IMR-90 (cell line): ENCODE data around the gene SHISA4. TPM values are rescaled to one million over a fixed set of nuclear protein-coding genes. Genes with fewer than 3 reads are reported as not detected.

Source experiments
- CEBPB ChIP-seq: IDR thresholded peaks from 2 replicates; pipeline ENCODE4 v1.6.1; 2012; ENCODE audit warnings: low read depth, low read length, improper control_type of control experiment
- FOS ChIP-seq: fragments of 150-350 bp; IDR thresholded peaks from 2 replicates; pipeline ENCODE4 v1.6.1; 2016; ENCODE audit warnings: low read depth, low read length
- MAFK ChIP-seq: IDR thresholded peaks from 2 replicates; pipeline ENCODE4 v1.6.1; 2012; ENCODE audit warnings: low read depth, low read length, improper control_type of control experiment
- RAD21 ChIP-seq: IDR thresholded peaks from 2 replicates; pipeline ENCODE4 v1.6.1; 2012; ENCODE audit warnings: low read length, improper control_type of control experiment
- SMC3 ChIP-seq: fragments of 150-350 bp; IDR thresholded peaks from 2 replicates; pipeline ENCODE4 v1.6.1; 2016; ENCODE audit warnings: low read depth, mild to moderate bottlenecking, antibody characterized with exemption, low read length, moderate library complexity
- polyA plus RNA-seq, 3 experiments: library from polyadenylated mRNA; depleted of rRNA; stranded (reverse); fragments of >200 nt; gene quantifications; 2 replicates each; pipeline ENCODE4 v1.2.3, GENCODE V29; 2012; ENCODE audit warnings: low replicate concordance in 1 of 3
- total RNA-seq: library from RNA; depleted of rRNA; stranded (reverse); fragments of >200 nt; gene quantifications from 2 replicates; pipeline ENCODE4 v1.2.3, GENCODE V29; 2012

The SHISA4 gene
- total and polyA plus RNA-seq, 2 of the 4 experiments (the other 2 are of a cell fraction), result 10.0 to 34.8 TPM

DNA sequence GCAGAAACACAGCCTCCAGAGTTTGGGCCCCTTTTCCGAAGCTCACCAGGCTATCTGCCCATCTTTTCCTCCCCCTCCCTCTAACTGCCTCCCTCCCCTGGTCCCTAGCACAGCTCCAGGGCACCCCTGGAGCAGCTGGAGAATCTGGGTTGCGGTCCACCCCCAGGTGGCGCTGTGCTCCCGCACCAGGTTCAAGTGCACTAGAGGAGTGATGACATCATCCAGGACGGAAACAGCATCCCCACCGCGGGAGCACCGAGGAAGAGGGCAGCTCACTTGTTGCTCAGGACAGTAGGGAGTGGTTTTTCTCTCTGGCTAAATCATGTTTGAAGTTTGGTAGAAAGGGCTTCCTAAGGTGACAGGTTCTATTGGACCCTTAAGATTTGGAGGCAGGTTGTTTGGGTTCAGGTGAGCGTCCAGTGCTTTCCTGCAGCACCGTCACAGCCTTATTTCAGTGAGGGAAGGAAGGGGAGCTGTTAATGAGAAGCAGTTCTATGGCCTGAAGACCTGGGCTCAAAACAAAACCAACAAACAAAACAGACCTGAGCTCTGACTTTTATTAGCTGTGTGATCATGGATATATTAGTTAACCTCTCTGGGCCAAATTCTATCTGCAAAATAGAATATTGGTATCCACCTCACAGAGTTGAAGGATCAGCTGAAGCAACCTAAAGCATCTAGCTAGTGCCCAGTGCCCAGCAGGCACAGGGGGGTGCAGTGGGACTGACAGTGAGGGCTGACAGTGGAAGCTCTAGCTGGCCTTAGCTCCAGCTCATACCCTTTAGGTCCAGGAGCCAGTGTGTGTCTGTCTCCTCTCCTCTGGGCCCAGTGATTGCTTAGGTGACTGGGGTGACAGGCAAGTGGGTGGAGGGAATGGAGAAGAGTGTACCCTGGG, 7.5 kb downstream of the SHISA4 start (continued):
- 0 out of 2 replicates have a peak, but pooled peaks have one; percentile 14 for TF ChIP-seq FOS
- peak; percentile 99 for TF ChIP-seq SMC3
- TF ChIP-seq CEBPB, result peak; percentile 76
- TF ChIP-seq MAFK, result no peak
- TF ChIP-seq RAD21, result peak; percentile 97
